ENCODE data around the gene APBB2.

The APBB2 gene

DNA sequence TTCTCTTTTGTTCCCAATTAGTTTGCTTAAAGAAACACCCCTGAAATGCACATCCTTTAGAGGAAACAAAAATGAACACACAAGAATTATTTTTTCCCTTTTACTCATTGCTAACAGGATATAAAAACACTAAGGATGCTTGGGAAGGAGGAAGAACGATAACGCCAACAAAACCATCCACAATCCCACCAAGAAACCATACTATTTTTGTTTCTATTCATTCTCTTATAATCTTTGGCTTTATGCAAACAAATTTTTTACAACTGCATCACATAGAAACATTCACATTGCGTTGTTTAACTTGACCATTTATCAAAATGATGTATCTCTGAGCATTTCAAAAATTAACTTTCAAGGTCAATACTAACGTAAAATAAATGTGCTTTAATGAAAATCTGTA, 12.0 kb downstream of the APBB2 start:
- in situ Hi-C loops (cut with MboI; ENCODE audit: low pct_unique_long_range_greater_than_20kb, low sequenced_read_pairs): loop anchor here (25.0 kb wide), 1 partner anchor 215 kb away; no protein-coding TSS in a partner anchor
- no peak for DNase-seq

GRCh38 chr4:41200486-41201017, 13.8 kb downstream of the APBB2 start:
- in situ Hi-C loops (cut with MboI; ENCODE audit: low pct_unique_long_range_greater_than_20kb, low sequenced_read_pairs): loop anchor here (25.0 kb wide), 1 partner anchor 213 kb away; no protein-coding TSS in a partner anchor
- no peak for DNase-seq

- DNase-seq: no peak
- in situ Hi-C loops (cut with MboI; ENCODE audit: low pct_unique_long_range_greater_than_20kb, low sequenced_read_pairs): loop anchor here (25.0 kb wide), 1 partner anchor 212 kb away; no protein-coding TSS in a partner anchor
These were observed 14.6 kb downstream of the APBB2 start for GRCh38 chr4:41199788-41200187.

DNA sequence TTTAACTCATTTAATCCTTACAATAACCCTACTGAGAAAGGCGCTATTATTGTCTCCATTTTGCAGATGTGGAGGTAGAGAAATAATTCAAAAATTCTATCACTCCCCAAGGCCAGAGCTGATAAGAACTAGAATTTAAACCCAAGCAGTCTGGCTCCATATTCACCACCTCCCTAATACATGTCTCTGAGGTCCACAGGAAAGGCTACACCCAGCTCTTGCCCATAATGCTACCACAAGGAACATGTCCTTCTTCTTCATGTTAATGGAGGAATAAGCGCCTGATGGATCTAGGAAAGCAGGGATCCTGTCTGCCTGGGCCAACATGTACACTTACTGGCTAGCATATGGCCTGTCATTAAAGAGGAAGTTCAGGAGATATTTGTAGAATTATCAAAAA, 16.3 kb downstream of the APBB2 start:
- no peak for DNase-seq
- in situ Hi-C loops (cut with MboI; ENCODE audit: low pct_unique_long_range_greater_than_20kb, low sequenced_read_pairs): no loop called here

GRCh38 chr4:41197495-41197894, 16.8 kb downstream of the APBB2 start:
- in situ Hi-C loops (cut with MboI; ENCODE audit: low pct_unique_long_range_greater_than_20kb, low sequenced_read_pairs): no loop called here

DNA sequence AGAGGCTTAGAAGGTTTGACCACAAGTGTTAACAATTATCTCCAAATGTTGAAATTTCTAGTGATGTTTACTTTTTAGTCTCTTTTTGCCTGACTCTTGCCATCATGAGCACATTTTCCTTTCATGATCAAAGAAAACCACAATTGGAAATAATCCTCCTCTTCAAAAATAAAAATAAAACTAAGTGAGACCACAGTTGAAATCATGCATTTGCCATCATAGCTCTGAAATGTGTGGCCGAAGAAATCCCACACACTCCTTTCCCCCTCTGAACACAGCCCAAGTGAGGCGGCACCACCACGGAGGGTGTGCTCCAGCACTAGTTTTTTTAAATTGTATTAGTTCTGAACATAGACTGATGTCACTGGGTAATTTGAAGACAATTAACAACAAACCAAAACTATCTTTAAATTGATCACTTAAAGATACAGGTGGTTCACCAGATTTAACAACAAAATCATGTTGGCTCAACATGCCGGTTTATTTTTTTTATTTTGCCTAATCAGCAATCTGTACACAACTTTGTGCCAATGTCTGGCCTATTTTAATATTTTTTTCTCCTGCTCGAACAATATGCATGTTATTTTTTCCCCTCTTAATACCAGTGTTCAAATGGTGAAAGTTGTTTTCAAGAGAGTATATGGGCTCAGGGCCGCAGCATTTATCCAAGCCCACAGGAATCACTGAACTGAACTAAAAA, 17.6 kb downstream of the APBB2 start:
- no peak for DNase-seq
- in situ Hi-C loops (cut with MboI; ENCODE audit: low pct_unique_long_range_greater_than_20kb, low sequenced_read_pairs): no loop called here

More at GRCh38 chr4:41197495-41197894, 16.8 kb downstream of the APBB2 start:
- no peak for DNase-seq

GRCh38 chr4:41192136-41192535, 22.2 kb downstream of the APBB2 start:
- in situ Hi-C loops (cut with MboI; ENCODE audit: low pct_unique_long_range_greater_than_20kb, low sequenced_read_pairs): no loop called here
- no peak for DNase-seq

GRCh38 chr4:41189666-41190065, 24.7 kb downstream of the APBB2 start:
- in situ Hi-C loops (cut with MboI; ENCODE audit: low pct_unique_long_range_greater_than_20kb, low sequenced_read_pairs): no loop called here
- no peak for DNase-seq

DNA sequence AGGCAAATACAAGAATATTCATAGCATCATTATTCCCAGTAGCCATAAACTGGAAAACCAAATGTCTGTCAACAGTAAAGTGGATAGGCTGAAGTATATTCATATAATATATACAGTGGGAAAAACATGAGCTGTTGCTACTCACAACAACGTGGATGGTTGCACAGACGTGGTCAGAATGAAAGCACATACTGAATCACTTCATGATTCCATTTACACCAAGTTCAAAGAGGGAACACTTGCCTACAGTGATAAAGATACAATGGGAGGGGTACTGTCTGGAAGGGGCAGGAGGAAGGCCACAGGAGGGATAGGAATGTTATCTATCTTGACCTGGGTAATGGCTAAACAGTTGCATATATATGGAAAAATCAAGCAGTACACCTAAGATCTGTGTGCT, 25.3 kb downstream of the APBB2 start:
- in situ Hi-C loops (cut with MboI; ENCODE audit: low pct_unique_long_range_greater_than_20kb, low sequenced_read_pairs): no loop called here

DNA sequence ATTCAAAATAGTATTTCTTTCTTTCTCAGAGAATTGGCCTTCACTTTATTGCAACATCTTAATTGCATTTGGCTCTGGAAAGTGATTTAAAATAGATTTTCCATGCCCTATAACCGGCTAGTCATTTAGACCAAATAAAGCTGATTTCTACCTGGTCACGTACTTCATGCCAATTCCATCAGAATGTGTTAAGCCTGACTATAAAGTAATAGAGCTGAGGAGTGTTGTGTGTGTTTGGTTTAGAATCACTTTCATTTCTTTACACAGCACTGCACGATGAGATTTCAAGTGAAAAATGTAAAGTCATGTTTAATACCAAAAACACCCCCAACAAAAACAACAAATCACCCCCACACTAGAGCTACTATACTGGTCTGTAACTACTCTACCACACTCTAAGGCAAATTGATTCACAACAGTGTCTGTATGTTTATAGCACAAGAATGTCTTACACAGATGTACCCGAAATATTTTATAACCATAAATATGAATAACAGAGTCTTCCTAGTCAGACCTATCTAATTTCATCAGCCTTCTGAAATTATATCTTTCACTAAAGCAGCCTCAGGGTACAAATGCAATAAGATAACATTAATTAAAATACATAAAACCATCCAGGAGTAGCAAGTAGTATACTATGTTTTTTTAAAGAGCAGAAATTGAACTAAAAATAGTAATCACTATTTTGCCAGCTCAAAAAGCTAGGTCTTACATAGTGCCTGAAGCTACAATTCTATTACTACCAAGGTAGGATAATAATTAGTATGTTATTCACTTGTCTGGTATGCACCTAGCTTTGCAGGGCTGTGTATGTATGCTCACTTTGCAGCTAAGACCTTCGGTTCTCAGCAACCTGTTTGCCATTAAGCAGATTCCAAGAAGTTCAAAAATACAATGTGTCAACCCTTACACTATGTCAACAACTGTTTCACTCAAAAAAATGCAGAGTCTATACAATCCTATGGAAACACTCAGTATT, 28.4 kb downstream of the APBB2 start:
- in situ Hi-C loops (cut with MboI; ENCODE audit: low pct_unique_long_range_greater_than_20kb, low sequenced_read_pairs): no loop called here
- DNase-seq: no peak

More for the DNA sequence above, 25.3 kb downstream of the APBB2 start:
- DNase-seq: no peak

DNA sequence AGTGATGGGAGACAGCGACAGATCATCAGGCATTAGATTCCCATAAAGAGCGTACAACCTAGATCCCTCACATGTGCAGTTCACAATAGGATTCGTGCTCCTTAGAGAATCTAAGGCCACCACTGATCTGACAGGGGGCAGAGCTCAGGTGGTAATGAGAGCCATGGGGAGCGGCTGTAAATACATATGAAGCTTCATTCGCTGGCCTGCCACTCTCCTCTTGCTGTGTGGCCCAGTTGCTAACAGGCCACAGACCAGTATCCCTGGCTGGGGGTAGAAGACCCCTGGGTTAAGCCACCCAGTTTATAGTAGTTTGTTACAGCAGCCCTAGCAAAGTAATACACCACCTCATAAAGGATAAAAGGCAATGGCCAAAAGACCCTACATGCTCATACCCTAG, 30.3 kb downstream of the APBB2 start:
- in situ Hi-C loops (cut with MboI; ENCODE audit: low pct_unique_long_range_greater_than_20kb, low sequenced_read_pairs): no loop called here
- DNase-seq: no peak

- DNase-seq: no peak
- in situ Hi-C loops (cut with MboI; ENCODE audit: low pct_unique_long_range_greater_than_20kb, low sequenced_read_pairs): no loop called here
These were observed 31.3 kb downstream of the APBB2 start for GRCh38 chr4:41183021-41183553.

GRCh38 chr4:41181037-41181436, 33.3 kb downstream of the APBB2 start:
- in situ Hi-C loops (cut with MboI; ENCODE audit: low pct_unique_long_range_greater_than_20kb, low sequenced_read_pairs): no loop called here
- DNase-seq: no peak

DNA sequence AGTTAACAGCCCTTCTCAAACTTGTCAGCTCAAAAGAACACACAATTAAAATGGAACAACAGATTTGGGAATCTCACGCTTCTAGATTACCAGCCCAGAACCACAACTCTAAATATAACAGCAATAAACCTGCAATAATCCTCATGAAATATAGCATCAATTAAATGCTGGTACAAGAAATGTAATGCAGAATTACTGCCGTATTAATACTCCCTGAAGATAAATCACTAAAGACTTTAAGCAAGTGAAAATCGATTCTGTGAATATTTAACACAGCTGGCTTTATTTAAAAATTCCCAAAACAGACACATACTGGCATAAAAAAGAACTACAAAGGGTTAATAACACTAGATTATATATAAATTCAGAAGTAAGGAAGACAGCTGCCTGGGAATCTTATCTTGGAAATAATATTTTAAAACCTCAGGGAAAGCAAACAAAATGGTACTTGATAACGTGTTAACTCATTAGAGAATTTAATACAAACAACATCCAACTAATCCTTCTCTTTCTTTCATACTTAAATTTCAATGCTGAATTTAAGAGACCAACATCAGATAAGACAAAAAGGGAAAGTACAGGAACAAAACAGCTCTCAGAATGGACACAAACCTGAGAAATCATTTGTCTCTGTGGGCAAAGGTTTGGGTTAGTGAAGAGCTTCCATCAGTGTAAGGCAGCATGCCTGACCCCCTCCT, 34.7 kb downstream of the APBB2 start:
- DNase-seq: no peak
- in situ Hi-C loops (cut with MboI; ENCODE audit: low pct_unique_long_range_greater_than_20kb, low sequenced_read_pairs): no loop called here

DNA sequence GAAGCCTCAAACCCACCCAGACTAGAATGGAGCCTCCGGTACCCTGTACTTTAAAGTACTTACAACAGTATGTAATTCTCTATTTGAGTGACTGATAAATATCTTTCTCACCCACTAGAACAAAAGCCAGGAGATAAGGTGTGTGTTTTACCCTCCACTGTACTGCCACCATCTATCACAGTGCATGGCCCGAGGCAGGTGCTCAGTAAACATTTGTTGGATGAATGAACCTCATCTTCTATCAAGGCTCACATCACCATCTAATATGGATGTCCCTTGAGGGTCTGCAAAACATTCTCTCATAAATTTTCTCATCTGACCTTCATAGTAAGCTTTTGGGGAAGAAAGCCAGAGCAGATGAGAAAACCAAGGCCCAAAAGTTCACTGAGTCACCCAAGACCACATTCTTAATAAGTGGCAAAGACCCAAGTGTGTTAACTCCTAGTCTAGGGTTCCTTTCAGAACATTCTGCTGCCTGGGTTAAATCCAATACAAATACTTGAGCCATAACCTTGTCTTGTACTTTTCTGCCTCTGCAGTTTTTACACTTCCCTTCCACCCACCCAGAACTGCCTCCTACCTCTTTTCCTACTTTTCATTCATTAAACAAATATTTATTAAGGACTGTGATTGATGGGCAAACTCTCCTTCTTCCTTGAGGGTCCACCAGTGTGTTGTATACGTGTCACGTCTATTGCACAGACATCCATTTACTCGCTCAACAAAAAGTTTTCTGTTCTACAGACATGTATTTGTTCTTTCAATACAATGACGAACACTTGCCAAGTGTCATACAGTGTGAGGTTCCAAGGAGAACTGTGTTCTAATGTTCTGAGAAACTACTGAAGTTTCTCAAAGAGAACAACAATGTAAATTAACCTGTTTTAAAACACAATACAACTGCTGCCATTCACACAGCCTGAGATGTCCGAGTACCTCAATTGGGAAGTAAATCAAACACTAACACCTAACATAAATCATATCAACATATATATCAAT, 35.7 kb downstream of the APBB2 start:
- DNase-seq: no peak

GRCh38 chr4:41177016-41177415, 37.3 kb downstream of the APBB2 start:
- in situ Hi-C loops (cut with MboI; ENCODE audit: low pct_unique_long_range_greater_than_20kb, low sequenced_read_pairs): no loop called here
- no peak for DNase-seq

More for the DNA sequence above, 35.7 kb downstream of the APBB2 start:
- in situ Hi-C loops (cut with MboI; ENCODE audit: low pct_unique_long_range_greater_than_20kb, low sequenced_read_pairs): no loop called here

- in situ Hi-C loops (cut with MboI; ENCODE audit: low pct_unique_long_range_greater_than_20kb, low sequenced_read_pairs): no loop called here
- no peak for DNase-seq
These were observed 38.0 kb downstream of the APBB2 start for GRCh38 chr4:41176340-41176739.

DNA sequence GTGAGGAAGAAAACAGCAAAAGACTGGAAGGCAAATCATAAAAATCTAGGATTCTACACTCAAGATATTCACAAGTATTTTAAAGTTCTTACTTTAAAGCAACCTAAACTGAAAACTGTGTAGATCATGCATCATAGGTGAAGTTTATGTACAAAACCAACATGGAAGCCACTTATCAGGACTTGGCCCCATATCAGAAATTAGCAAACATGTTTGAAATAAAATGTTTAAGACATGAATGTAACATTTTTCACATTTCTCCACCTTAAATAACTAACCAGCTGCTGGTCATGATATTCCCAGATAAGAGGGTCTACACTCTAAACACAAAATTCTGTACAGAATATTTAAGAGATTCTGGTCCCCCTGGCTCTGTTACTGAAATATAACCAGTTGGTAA, 38.5 kb downstream of the APBB2 start:
- in situ Hi-C loops (cut with MboI; ENCODE audit: low pct_unique_long_range_greater_than_20kb, low sequenced_read_pairs): no loop called here
- no peak for DNase-seq

All from KBM-7 (cell line).